ENCODE measurements around the gene CALY.

Gene CALY

GRCh38 chr10:133361227-133361626, 24.5 kb upstream of the CALY start:
- TF ChIP-seq CTCF (IDR thresholded peaks at IDR 0.05; ENCODE audit: insufficient read depth, low read length, missing control alignments): no peak
- ChIA-PET CTCF (interaction anchor here (1.5 to 6.7 kb wide), 2 partner anchors 9 to 31 kb away, joined by 3 to 24 read pairs; no protein-coding TSS in a partner anchor), POLR2A (interaction anchor here (0.7 to 0.8 kb wide), 2 partner anchors 9 to 620 kb away, joined by 3 read pairs; no protein-coding TSS in a partner anchor)
- no peak for DNase-seq (ENCODE audit: low read depth, low spot score)
- H3K4me3 ChIP-seq (ENCODE audit: low read depth, low read length): no peak overlapping the region

GRCh38 chr10:133359972-133360610, 23.4 kb upstream of the CALY start:
- ChIA-PET CTCF (interaction anchor here (6.7 kb wide), 1 partner anchor 30 kb away, joined by 24 read pairs; no protein-coding TSS in a partner anchor), POLR2A (interaction anchor here (1.6 kb wide), 1 partner anchor 10 kb away, joined by 5 read pairs; no protein-coding TSS in a partner anchor)
- no peak for TF ChIP-seq CTCF (IDR thresholded peaks at IDR 0.05; ENCODE audit: insufficient read depth, low read length, missing control alignments)
- DNase-seq (ENCODE audit: low read depth, low spot score): no peak
- H3K4me3 ChIP-seq (ENCODE audit: low read depth, low read length): no peak overlapping the region

GRCh38 chr10:133359554-133359971, 22.9 kb upstream of the CALY start:
- POLR2A ChIA-PET: interaction anchor here (1.6 kb wide), 1 partner anchor 10 kb away, joined by 5 read pairs; no protein-coding TSS in a partner anchor
- H3K4me3 ChIP-seq (ENCODE audit: low read depth, low read length): no peak overlapping the region
- no peak for TF ChIP-seq CTCF (IDR thresholded peaks at IDR 0.05; ENCODE audit: insufficient read depth, low read length, missing control alignments)
- DNase-seq (ENCODE audit: low read depth, low spot score): no peak
- CTCF ChIA-PET: interaction anchor here (6.7 kb wide), 1 partner anchor 29 kb away, joined by 24 read pairs; no protein-coding TSS in a partner anchor

- no peak for DNase-seq (ENCODE audit: low read depth, low spot score)
- H3K4me3 ChIP-seq (ENCODE audit: low read depth, low read length): no peak overlapping the region
- ChIA-PET POLR2A (no interaction called here), CTCF (interaction anchor here (1.4 to 6.7 kb wide), 2 partner anchors 11 to 29 kb away, joined by 3 to 24 read pairs; no protein-coding TSS in a partner anchor)
- TF ChIP-seq CTCF (IDR thresholded peaks at IDR 0.05; ENCODE audit: insufficient read depth, low read length, missing control alignments): no peak
Measured at GRCh38 chr10:133358925-133359310, 22.2 kb upstream of the CALY start.

GRCh38 chr10:133358162-133358924, 21.6 kb upstream of the CALY start:
- POLR2A ChIA-PET: interaction anchor here (0.5 kb wide), 1 partner anchor 101 kb away, joined by 3 read pairs; no protein-coding TSS in a partner anchor
- H3K4me3 ChIP-seq (ENCODE audit: low read depth, low read length): no peak overlapping the region

More at GRCh38 chr10:133358162-133358924, 21.6 kb upstream of the CALY start:
- CTCF ChIA-PET: interaction anchor here (1.4 to 6.7 kb wide), 4 partner anchors 12 to 29 kb away, joined by 3 to 25 read pairs (median 14); no protein-coding TSS in a partner anchor
- TF ChIP-seq CTCF (IDR thresholded peaks at IDR 0.05; ENCODE audit: insufficient read depth, low read length, missing control alignments): no peak
- no peak for DNase-seq (ENCODE audit: low read depth, low spot score)
